BLaER1 (cell line): ENCODE results near the gene TRIM7.
"Not testable (repeated sequence)": the region's sequence is repeated elsewhere in the genome, so short reads cannot be mapped to it uniquely, and the experiment has no call there.

Experiments used
- H3K27ac ChIP-seq: shearing (Covaris generic); formaldehyde crosslinking; 2 replicates; pipeline ENCODE4 v1.8.1; 2022
- H3K27me3 ChIP-seq: shearing (Covaris generic); formaldehyde crosslinking; 2 replicates; pipeline ENCODE4 v1.8.1; 2022
- H3K36me3 ChIP-seq: shearing (Covaris generic); formaldehyde crosslinking; 2 replicates; pipeline ENCODE4 v1.8.1; 2022
- H3K4me1 ChIP-seq: shearing (Covaris generic); formaldehyde crosslinking; 2 replicates; pipeline ENCODE4 v1.8.1; 2022
- H3K4me2 ChIP-seq: shearing (Covaris generic); formaldehyde crosslinking; 2 replicates; pipeline ENCODE4 v1.8.1; 2022
- H3K4me3 ChIP-seq: shearing (Covaris generic); formaldehyde crosslinking; 2 replicates; pipeline ENCODE4 v1.8.1; 2022
- H3K9ac ChIP-seq: shearing (Covaris generic); formaldehyde crosslinking; 2 replicates; pipeline ENCODE4 v1.8.1; 2022
- H3K9me3 ChIP-seq: shearing (Covaris generic); formaldehyde crosslinking; 2 replicates; pipeline ENCODE4 v1.8.1; 2022
- H4K20me1 ChIP-seq: shearing (Covaris generic); formaldehyde crosslinking; 2 replicates; pipeline ENCODE4 v1.8.1; 2022
- Cebpa-rat ChIP-seq: shearing (Covaris generic); IDR thresholded peaks from 2 replicates; pipeline ENCODE4 v1.8.1; 2022

Gene TRIM7

DNA sequence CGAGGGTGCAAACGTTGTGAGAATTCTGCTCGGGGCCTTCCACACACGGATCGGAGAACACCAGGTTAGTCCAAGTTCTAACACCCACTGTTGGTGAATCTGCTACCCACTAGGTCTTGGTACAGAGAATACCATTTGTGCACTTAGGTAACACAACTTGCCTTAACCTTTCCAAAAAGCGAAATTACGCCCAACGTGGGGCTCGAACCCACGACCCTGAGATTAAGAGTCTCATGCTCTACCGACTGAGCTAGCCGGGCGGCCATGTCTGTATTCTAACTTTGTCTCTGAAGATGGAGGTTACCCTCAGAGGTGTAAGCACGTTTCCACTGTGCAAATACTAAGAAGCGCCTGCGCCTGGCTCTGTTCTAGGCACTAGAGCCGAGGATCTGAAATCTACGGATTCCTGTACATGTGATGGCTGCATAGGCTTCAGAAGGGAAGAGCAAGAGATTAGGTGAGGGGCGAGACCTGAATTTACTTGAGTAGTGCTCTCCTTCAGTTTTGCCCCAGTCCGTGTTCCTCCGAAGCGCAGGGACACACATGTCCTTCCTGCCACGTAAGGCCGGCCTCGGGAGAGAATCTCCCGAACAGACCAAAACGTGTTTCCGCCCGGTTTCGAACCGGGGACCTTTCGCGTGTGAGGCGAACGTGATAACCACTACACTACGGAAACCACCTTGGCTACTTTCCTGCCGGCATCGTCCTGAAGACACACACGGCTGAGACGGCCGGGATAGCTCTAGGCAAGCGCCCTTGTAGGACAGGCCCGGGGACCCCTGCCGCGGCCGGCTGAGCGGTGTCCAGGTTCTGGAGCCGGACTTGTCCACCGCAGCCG is 17.0 kb upstream of the TRIM7 start:
- H3K27ac ChIP-seq, result peak overlapping the region; percentile 98
- H3K36me3 ChIP-seq, result peaks cover 6% of the 10 kb centered on the region
- peak overlapping the region; percentile 83 for H3K4me2 ChIP-seq
- H3K4me1 ChIP-seq, result peaks cover 57% of the 10 kb centered on the region
- H3K27me3 ChIP-seq, result peaks cover 11% of the 10 kb centered on the region; the same call in 1 of the 2 replicates
- no peaks in the 10 kb centered on the region for H3K9me3 ChIP-seq
- peak overlapping the region; percentile 94 for H3K9ac ChIP-seq
- no peak for TF ChIP-seq Cebpa-rat
- no peaks in the 10 kb centered on the region for H4K20me1 ChIP-seq
- peak overlapping the region; percentile 79 for H3K4me3 ChIP-seq

DNA sequence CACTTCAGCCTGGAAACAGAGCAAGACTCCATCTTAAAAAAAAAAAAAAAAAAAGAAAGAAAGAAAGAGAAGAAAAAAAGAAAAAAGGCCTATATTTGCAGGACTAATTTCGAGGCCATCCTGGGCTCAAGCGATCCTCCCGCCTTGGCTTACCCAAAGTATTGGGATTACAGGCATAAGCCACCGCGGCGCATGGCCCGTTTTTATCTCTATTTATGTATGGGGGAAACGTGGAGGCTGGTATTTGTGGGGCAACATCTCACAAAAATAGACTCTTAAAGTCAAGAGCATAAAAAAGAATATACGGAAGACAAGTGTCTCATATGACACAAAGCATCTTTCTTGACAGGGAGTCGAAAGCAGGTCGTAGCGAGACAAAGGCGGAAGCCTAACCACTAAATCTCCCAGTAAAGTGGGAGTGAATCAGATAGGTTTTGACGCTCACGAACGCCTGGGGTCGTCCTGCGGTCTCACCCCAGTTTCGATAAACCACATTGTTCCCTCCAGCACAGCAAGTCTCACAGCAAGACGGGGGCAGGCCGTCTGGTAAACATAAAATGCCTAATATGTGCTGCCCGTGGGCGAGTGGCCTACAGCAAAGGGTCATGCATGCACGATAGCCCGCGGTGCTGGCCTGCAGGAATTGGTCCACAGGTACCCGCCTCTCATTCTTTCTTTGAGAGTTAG is 16.3 kb upstream of the TRIM7 start:
- no peaks in the 10 kb centered on the region; the same call in 1 of the 2 replicates for H3K36me3 ChIP-seq
- peaks cover 18% of the 10 kb centered on the region for H3K27me3 ChIP-seq
- no peak for TF ChIP-seq Cebpa-rat
- no peaks in the 10 kb centered on the region for H4K20me1 ChIP-seq
- no peak overlapping the region for H3K9ac ChIP-seq
- H3K9me3 ChIP-seq, result no peaks in the 10 kb centered on the region
- peak overlapping the region; percentile 98; the same call in 1 of the 2 replicates for H3K27ac ChIP-seq
- H3K4me3 ChIP-seq, result peak overlapping the region; percentile 79; the same call in 1 of the 2 replicates
- H3K4me1 ChIP-seq, result peaks cover 57% of the 10 kb centered on the region
- peak overlapping the region; percentile 83 for H3K4me2 ChIP-seq

DNA sequence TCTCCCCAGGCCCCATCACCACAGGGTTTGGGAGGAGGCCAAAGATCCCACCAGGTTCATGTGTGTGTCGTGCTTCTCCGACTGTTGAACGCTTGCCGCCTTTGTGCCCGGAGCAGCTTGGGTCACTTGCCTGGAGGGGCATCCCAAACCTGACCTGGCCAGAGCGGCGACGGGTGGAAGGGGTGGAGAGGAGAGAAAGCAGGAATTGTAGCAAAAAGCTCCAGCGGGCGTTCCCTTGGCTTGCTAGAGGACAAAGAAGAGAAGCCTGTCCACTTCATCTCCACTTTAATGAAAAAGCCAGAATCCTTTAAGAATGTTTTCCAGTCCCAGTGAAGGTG is 15.2 kb upstream of the TRIM7 start:
- Histone ChIP-seq H3K9ac (no peak overlapping the region), H3K27ac (no peak overlapping the region), H3K27me3 (peaks cover 23% of the 10 kb centered on the region), H3K4me3 (no peak overlapping the region), H3K4me2 (no peak overlapping the region), H4K20me1 (no peaks in the 10 kb centered on the region), H3K36me3 (no peaks in the 10 kb centered on the region), H3K4me1 (peaks cover 51% of the 10 kb centered on the region), H3K9me3 (no peaks in the 10 kb centered on the region)
- no peak for TF ChIP-seq Cebpa-rat

DNA sequence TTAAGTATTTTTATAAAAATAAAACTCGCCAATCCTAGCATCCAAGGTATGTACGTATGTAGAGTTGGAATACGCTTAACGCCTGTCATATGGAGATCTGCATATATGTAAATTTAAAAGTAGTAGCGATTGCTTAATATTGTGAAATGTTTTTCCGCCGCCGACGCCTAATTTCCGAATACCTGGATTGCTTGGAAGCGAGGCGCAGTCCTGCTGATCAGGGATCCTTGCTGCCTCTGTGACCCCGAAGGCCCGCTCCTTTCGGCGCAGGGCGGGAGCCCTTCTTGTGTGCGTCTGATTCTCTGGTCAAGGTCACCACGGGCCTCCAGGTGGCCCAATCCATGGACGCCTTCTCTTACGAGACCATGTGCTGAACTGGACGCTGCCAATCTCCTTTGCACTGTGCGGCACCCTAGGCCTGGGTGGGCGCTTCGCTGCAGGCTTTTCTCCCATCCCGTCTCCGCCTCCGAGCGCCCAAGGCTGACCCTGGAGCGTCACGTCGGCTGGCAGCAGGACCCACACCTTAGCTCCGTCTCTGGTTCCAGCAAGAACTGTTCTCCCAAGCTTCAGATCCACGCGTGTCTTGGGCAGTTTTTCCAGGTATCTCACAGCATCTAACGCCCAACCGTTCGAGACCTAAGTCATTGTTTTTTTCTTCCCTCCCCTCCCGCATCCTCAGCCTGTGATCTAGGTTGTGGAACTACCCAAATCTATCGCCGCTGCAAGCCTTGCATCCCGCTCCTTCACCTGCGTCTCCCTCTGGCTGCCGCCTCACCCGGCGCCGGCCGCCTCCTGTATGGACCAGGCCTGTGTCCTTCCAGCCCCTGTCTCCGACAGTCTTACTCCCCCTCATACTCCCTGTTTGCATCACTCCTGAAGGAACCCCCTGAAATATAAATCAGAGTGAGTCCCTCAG is 14.5 kb upstream of the TRIM7 start:
- Histone ChIP-seq H3K9me3 (no peaks in the 10 kb centered on the region), H3K36me3 (no peaks in the 10 kb centered on the region), H3K27ac (no peak overlapping the region), H3K4me3 (no peak overlapping the region), H3K4me1 (peaks cover 45% of the 10 kb centered on the region), H4K20me1 (no peaks in the 10 kb centered on the region), H3K27me3 (peaks cover 23% of the 10 kb centered on the region), H3K4me2 (no peak overlapping the region), H3K9ac (no peak overlapping the region)
- no peak for TF ChIP-seq Cebpa-rat

DNA sequence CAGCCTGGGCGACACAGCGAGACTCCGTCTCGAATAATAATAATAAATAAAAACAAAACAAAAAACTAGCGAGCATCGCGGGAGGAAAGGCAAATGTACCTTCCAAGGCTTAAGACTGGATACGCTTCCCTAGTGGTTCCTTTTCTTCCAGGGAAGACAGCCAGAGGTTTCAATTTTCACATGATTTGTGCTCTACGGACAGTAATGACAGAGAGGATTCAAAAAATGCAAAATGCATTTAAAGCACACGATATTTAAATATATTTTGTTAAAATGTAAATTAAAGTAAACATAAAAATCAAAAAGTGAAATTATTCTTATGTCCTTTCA is 13.8 kb upstream of the TRIM7 start:
- H3K9ac ChIP-seq, result no peak overlapping the region
- no peak for TF ChIP-seq Cebpa-rat
- no peaks in the 10 kb centered on the region for H3K36me3 ChIP-seq

DNA sequence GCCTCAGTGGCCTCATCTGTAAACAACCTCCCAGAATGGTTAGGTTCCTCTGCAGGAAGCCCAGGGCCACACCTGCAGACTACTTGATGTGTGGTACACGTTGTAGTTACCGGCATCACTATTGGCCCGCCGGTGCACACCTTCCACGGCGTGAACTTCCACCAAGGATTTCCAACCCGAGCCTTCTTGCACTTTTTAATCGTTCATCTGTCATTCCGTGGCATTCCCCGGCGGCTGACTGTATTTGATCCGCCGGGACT is 12.7 kb upstream of the TRIM7 start:
- H3K9ac ChIP-seq, result peak overlapping the region; percentile 72
- TF ChIP-seq Cebpa-rat, result no peak
- no peaks in the 10 kb centered on the region for H3K9me3 ChIP-seq
- peaks cover 23% of the 10 kb centered on the region for H3K27me3 ChIP-seq
- H3K27ac ChIP-seq, result no peak overlapping the region
- H3K4me1 ChIP-seq, result peaks cover 41% of the 10 kb centered on the region
- H3K36me3 ChIP-seq, result no peaks in the 10 kb centered on the region
- H3K4me3 ChIP-seq, result peak overlapping the region; percentile 71
- peak overlapping the region; percentile 94 for H3K4me2 ChIP-seq
- H4K20me1 ChIP-seq, result no peaks in the 10 kb centered on the region

More for the DNA sequence above, 13.8 kb upstream of the TRIM7 start:
- Histone ChIP-seq H3K27ac (no peak overlapping the region), H3K4me3 (peak overlapping the region; percentile 71), H3K27me3 (peaks cover 23% of the 10 kb centered on the region), H3K9me3 (no peaks in the 10 kb centered on the region), H3K4me1 (peaks cover 41% of the 10 kb centered on the region), H3K4me2 (peak overlapping the region; percentile 94), H4K20me1 (no peaks in the 10 kb centered on the region)

DNA sequence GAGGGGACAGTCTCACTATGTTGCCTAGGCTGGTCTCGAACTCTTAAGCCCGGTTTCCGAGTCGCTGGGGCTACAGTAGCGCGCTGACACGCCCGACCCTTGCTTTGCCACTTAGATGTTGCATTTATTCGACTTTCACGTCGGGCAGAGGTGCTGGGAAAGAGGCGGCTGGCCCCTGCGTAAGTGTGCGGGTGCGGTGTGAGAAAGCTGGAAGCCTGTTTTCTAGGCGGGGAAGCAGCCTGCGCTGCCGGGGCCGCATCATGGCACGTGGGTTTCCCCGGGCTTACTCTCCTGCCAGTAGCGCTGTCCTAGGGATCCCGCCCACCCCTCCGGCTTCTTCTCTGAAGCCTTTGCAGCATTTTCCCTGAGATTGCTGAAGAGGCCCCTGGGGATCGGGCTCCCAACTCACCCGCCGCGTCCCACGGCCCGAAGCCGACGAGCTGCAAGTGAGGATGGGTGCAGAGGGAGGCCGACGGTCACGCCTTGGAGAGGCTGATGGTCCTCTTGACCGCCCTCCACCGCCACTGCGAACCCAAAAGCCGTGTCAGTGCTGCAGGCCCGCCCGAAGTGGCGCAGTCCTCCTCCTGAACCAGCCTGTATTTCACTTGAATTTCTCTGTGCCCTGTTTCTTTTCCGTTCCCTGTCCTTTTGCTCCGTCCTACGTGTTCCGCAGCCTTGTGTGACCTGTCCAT is 12.3 kb upstream of the TRIM7 start:
- Histone ChIP-seq H3K4me2 (peak overlapping the region; percentile 94), H3K4me1 (peaks cover 37% of the 10 kb centered on the region), H3K4me3 (peak overlapping the region; percentile 71), H3K9me3 (no peaks in the 10 kb centered on the region), H3K36me3 (no peaks in the 10 kb centered on the region), H3K9ac (peak overlapping the region; percentile 72), H4K20me1 (no peaks in the 10 kb centered on the region), H3K27ac (no peak overlapping the region), H3K27me3 (peaks cover 23% of the 10 kb centered on the region)
- TF ChIP-seq Cebpa-rat, result no peak

DNA sequence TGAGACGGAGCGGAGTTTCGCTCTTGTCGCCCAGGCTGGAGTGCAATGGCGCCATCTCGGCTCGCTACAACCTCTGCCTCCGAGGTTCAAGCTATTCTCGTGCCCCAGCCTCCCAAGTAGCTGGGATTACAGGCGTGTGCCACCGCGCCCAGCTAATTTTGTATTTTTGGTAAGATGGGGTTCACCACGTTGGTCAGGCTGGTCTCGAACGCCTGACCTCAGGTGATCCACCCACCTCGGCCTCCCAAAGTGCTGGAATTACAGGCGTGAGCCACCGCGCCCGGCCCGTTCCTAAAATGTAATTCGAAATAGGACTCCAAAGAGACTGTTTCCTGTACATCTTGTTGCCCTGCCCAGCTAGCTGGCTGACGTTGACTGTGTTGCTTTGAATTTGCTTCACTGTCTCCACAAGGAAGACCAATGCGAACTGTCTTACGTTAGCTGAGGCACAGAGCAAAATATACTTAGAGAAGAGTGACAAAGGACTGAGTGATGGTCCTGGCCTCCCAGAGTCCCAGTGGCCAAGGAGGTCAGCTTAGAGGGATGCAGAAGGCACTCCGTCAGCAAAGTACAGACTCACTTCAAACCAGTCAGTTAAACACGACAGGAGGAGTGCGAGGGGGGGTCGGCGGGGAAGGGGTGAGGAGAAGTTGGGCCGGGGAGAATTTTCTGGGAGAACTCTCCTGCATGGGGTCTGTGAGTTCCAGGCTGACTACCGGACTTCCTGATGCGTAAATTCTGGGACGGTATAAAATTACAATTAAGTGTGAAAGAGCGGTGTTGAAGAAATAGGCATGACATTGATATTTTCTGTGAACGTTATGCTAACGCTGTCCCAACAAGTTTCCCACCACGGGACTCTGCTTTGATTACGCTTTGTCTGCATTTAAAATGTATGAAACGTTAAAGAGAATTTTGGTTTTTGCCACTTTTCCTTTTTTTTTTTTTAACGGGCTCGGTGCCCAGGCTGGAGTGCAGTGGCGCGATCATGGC is 11.3 kb upstream of the TRIM7 start:
- Histone ChIP-seq H3K9ac (peak overlapping the region; percentile 32; the same call in 1 of the 2 replicates), H3K27ac (no peak overlapping the region)

DNA sequence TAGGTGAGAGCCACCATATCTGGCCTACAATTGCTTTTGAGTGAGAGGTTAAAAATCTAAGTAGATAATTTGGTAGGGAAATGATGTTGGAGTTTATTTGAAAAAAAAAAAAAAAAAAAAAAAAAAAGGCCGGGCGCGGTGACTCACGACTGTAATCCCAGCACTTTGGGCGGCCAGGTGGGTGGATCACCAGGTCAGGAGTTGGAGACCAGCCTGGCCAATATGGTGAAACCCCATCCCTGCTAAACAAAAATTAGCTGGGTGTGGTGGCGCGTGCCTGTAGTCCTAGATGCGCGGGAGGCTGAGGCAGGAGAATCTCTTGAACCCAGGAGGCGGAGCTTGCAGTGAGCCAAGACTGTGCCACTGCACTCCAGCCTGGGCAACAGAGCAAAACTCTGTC is 9.3 kb upstream of the TRIM7 start:
- H3K9me3 ChIP-seq, H3K4me3 ChIP-seq, H4K20me1 ChIP-seq, H3K9ac ChIP-seq, H3K36me3 ChIP-seq, H3K4me2 ChIP-seq, H3K27ac ChIP-seq: not testable (repeated sequence)
- Histone ChIP-seq H3K4me1 (peaks cover 36% of the 10 kb centered on the region), H3K27me3 (peaks cover 23% of the 10 kb centered on the region)

More for the DNA sequence above, 11.3 kb upstream of the TRIM7 start:
- no peak for TF ChIP-seq Cebpa-rat
- H3K4me2 ChIP-seq, result peak overlapping the region; percentile 94
- H3K36me3 ChIP-seq, result no peaks in the 10 kb centered on the region
- peaks cover 29% of the 10 kb centered on the region for H3K4me1 ChIP-seq
- H3K9me3 ChIP-seq, result no peaks in the 10 kb centered on the region
- H4K20me1 ChIP-seq, result no peaks in the 10 kb centered on the region
- H3K4me3 ChIP-seq, result peak overlapping the region; percentile 71
- H3K27me3 ChIP-seq, result peaks cover 23% of the 10 kb centered on the region
